Stomach (tissue), 9 donors: Measurements from ENCODE around the gene EVL. TPM values are rescaled to one million over a fixed set of nuclear protein-coding genes. Genes with fewer than 3 reads are reported as not detected.

Source experiments
- DNase-seq, 2 donors: peaks; one replicate each; pipeline versions ENCODE4 v3.0.0 to v3.0.0-alpha.2; 2013 to 2019
- H3K27ac ChIP-seq, 5 donors: fragments of 200-600 bp in 4 of 5; sonication (generic) in 4 of 5; one replicate each; pipeline ENCODE4 v1.5.1; 2013 to 2019; ENCODE audit warnings: mild to moderate bottlenecking in 1 of 5, moderate library complexity in 1 of 5
- H3K27me3 ChIP-seq, 3 donors: fragments of 200-600 bp; sonication (generic); one replicate each; pipeline ENCODE4 v1.5.1; 2017 to 2019; ENCODE audit warnings: mixed run types in 1 of 3
- H3K36me3 ChIP-seq, 4 donors: fragments of 200-600 bp; sonication (generic); 1 replicate in 3 of 4; 2 replicates in 1 of 4; pipeline ENCODE4 v1.5.1; 2016 to 2019
- H3K4me1 ChIP-seq, 4 donors: fragments of 200-600 bp; sonication (generic); one replicate each; pipeline ENCODE4 v1.5.1; 2016 to 2019
- H3K4me3 ChIP-seq, 4 donors: fragments of 200-600 bp; sonication (generic) in 3 of 4; one replicate each; pipeline ENCODE4 v1.5.1; 2016 to 2019; ENCODE audit warnings: mild to moderate bottlenecking in 1 of 4
- H3K9me3 ChIP-seq, 4 donors: fragments of 200-600 bp; sonication (generic); one replicate each; pipeline ENCODE4 v1.5.1; 2016 to 2019
- EP300 ChIP-seq: sonication (generic); formaldehyde crosslinking; IDR thresholded peaks from one replicate; pipeline ENCODE4 v1.6.1; 2017; ENCODE audit warnings: antibody characterized with exemption
- POLR2A ChIP-seq, 4 donors: fragments of 450-650 bp; IDR thresholded peaks; one replicate each; pipeline ENCODE4 v1.6.1; 2016; ENCODE audit warnings: antibody characterized with exemption in 4 of 4, control low read depth in 2 of 4, mild to moderate bottlenecking in 1 of 4, moderate library complexity in 1 of 4
- POLR2AphosphoS5 ChIP-seq, 3 donors: sonication (generic); formaldehyde crosslinking; IDR thresholded peaks; one replicate each; pipeline ENCODE4 v1.6.1; 2016; ENCODE audit warnings: antibody characterized with exemption in 3 of 3
- WGBS, 5 donors: extraction: QIAGEN DNeasy Blood & Tissue Kit in 3 of 5; methylation state at CpG; one replicate each; pipeline versions ENCODE4 v1.1.5 to v1.1.7; 2013 to 2018; 5-methylcytosine and 5-hydroxymethylcytosine counted together
- intact Hi-C: fragments of 100-400 bp; cut with DNase I; formaldehyde crosslinking; loops from one replicate; pipeline ENCODE4 v1.15.1; 2023; ENCODE audit warnings: low total_unique reads
- polyA plus RNA-seq, 3 donors: library from polyadenylated mRNA; stranded (reverse); fragments of 200-250 nt; gene quantifications; one replicate each; pipeline ENCODE4 v1.2.3, GENCODE V29; 2013
- total RNA-seq, 5 donors: library from RNA; depleted of rRNA; stranded (reverse); fragments of >200 nt; gene quantifications; one replicate each; pipeline versions ENCODE4 v1.1.0 to v1.2.3, GENCODE V29; 2014 to 2016
- TF ChIP-seq, protein P1 (sequence below), 7 experiments: fragments of 450-650 bp in 4 of 7; fragments of 200-600 bp in 3 of 7; sonication (generic) in 3 of 7; IDR thresholded peaks; one replicate each; pipeline ENCODE4 v1.5.1; 2016 to 2019; ENCODE audit warnings: antibody characterized with exemption in 7 of 7, control low read depth in 2 of 7, mild to moderate bottlenecking in 1 of 7
- donor health status: healthy with polysubstance abuse.
- donor health status: Bipolar disorder and iron deficiency.
- donor health status: healthy.

The EVL gene
- total and polyA plus RNA-seq, 8 donors, result 23.3 to 111 (median 39.7) TPM

DNA sequence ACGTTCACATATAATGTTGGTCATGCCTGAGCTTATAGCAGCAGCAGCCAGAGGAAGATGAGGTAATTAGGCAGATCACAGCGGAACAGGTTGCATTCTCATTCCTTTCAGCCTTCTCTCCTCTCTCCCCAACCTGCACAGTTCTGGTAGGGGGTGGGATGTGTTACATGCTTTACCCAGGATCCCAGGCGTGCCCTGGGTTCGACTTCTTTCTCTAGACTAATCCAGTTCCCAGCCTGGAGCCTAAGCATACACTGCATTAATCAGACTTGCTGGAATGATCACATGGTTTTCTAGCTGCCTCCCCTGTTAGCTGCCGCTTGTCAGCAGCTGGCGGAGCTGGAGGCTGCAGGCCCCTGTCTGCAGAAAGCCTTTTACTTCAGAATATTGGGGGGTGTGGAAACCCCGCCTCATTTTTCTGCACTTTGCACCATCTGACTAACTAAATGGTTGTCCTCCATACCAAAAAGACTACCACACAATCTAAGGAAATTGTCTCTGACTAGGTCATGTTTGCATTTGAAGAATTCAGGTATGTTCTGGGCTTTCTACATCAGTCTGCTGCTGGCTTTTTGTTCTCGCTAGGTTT, 46.0 kb upstream of the EVL start:
- peak overlapping the region in 1 of 4 donors; percentile 9 for H3K4me3 ChIP-seq
- no peak for TF ChIP-seq POLR2A (IDR thresholded peaks at IDR 0.05)
- TF ChIP-seq, protein P1, sequence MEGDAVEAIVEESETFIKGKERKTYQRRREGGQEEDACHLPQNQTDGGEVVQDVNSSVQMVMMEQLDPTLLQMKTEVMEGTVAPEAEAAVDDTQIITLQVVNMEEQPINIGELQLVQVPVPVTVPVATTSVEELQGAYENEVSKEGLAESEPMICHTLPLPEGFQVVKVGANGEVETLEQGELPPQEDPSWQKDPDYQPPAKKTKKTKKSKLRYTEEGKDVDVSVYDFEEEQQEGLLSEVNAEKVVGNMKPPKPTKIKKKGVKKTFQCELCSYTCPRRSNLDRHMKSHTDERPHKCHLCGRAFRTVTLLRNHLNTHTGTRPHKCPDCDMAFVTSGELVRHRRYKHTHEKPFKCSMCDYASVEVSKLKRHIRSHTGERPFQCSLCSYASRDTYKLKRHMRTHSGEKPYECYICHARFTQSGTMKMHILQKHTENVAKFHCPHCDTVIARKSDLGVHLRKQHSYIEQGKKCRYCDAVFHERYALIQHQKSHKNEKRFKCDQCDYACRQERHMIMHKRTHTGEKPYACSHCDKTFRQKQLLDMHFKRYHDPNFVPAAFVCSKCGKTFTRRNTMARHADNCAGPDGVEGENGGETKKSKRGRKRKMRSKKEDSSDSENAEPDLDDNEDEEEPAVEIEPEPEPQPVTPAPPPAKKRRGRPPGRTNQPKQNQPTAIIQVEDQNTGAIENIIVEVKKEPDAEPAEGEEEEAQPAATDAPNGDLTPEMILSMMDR (IDR thresholded peaks at IDR 0.05), result no peak
- TF ChIP-seq EP300, result no peak
- TF ChIP-seq POLR2AphosphoS5 (IDR thresholded peaks at IDR 0.05), result no peak
- peak in 1 of 2 donors; percentile 81 for DNase-seq

DNA sequence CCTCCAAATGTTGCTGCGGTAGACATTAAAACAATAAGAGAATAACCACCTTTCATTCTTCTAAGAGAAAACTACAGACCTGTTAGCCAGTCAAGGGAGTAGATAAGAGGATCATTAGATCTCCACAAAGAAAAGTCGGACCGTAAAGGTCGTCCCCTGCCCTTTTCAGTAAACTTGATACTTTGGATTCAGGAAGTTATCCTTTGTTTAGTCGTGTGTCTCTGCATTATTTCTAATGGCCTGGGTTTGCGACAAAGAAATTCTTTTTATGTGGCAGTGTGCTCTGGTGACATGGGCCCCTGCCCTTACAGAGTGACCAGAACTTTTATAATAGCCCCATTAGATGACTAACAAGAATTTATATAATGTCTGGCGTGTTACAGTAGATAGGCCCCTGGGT, 44.6 kb upstream of the EVL start:
- Histone ChIP-seq H3K27me3 (no peaks in the 10 kb centered on the region), H3K27ac (peak overlapping the region in 3 of 5 donors; percentile 1 to 45 (median 36)), H3K4me1 (peaks cover 20 to 62% (median 39%) of the 10 kb centered on the region in 4 donors), H3K4me3 (no peak overlapping the region), H3K36me3 (no peaks in the 10 kb centered on the region), H3K9me3 (no peaks in the 10 kb centered on the region)
- 37 to 56% (median 45%) methylated on average over 7 of the region's 7 CpGs for WGBS, 5 donors
- intact Hi-C loops, result no loop called here
- TF ChIP-seq POLR2A (IDR thresholded peaks at IDR 0.05), result no peak
- TF ChIP-seq, protein P1 (IDR thresholded peaks at IDR 0.05), result no peak
- TF ChIP-seq EP300, result no peak
- TF ChIP-seq POLR2AphosphoS5 (IDR thresholded peaks at IDR 0.05), result no peak
- DNase-seq, result no peak

More for the DNA sequence above, 46.0 kb upstream of the EVL start:
- Histone ChIP-seq H3K27me3 (no peaks in the 10 kb centered on the region), H3K27ac (peak overlapping the region in 4 of 5 donors; percentile 1 to 45 (median 38)), H3K36me3 (no peaks in the 10 kb centered on the region), H3K4me1 (peaks cover 15 to 48% (median 30%) of the 10 kb centered on the region in 4 donors), H3K9me3 (no peaks in the 10 kb centered on the region)
- intact Hi-C loops, result no loop called here
- 42 to 59% (median 54%) methylated on average over 8 of the region's 8 CpGs for WGBS, 5 donors

DNA sequence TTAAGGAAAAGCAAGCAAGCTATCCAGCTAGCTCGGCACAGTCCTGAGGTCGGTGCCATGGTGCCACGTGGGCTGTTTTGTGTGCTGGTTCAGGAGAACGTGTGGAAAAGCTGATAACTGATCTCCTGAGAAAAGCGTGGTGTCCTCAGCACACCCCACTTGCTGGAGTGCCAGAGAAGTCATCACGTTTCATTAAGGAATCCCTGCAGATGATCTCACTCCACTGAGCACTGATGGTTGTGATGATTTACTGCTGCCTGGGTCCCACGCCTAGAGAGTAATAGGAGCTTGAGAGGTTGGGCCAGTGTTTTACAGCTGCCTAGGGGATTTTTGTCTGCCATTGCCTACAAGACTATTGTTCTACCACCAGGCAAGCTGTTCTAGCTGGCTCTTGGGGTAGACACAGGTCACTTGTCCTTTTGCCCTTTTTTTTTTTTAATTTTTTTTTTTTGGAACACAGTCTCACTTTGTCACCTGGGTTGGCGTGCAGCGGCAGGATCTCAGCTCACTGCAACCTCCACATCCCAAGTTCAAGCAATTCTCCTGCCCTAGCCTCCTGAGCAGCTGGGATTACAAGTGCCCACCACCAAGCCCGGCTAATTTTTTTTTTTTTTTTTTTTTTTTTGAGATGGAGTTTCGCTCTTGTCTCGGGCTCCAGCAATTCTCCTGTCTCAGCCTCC, 42.3 kb upstream of the EVL start:
- peak overlapping the region in 2 of 5 donors; percentile 17 to 58 for H3K27ac ChIP-seq
- H3K27me3 ChIP-seq, result no peaks in the 10 kb centered on the region
- no peak overlapping the region for H3K4me3 ChIP-seq
- WGBS, 5 donors, result 83 to 86% (median 84%) methylated on average over 9 to 12 of the region's 12 CpGs
- H3K4me1 ChIP-seq, result peaks cover 20 to 64% (median 41%) of the 10 kb centered on the region in 4 donors
- no peaks in the 10 kb centered on the region for H3K36me3 ChIP-seq
- intact Hi-C loops, result no loop called here
- peak in 1 of 2 donors; percentile 48 for DNase-seq
- TF ChIP-seq POLR2AphosphoS5 (IDR thresholded peaks at IDR 0.05) (peak in 1 of 3 donors; percentile 50), POLR2A (IDR thresholded peaks at IDR 0.05) (no peak)
- H3K9me3 ChIP-seq, result no peaks in the 10 kb centered on the region

DNA sequence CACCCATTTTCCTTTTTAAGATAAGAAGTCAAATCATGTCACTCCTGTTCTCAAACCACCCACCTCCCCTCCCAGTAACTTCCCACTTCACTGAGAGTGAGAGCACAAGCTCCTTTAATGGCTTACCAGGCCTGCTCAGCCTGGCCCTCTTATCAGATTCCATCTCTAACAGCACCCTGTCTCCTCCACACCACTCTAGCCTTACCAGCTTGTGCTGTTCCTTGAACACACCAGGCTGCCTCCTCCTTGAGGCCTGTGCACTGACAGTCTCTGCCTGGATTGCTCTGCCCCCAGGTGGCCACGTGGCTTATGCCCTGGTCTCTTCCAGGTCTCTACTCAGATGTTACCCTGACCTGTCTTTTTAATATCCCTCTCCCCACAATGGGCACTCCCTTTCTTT, 40.1 kb upstream of the EVL start:
- TF ChIP-seq, protein P1 (IDR thresholded peaks at IDR 0.05), result peak in 3 of 7 experiments; percentile 12 to 29 (median 24)
- no peak for TF ChIP-seq EP300
- H3K36me3 ChIP-seq, result no peaks in the 10 kb centered on the region
- H3K27ac ChIP-seq, result peak overlapping the region in 2 of 5 donors; percentile 43 to 58
- peak; percentile 40 to 52 for DNase-seq
- H3K4me1 ChIP-seq, result peaks cover 24 to 68% (median 40%) of the 10 kb centered on the region in 4 donors
- no peak overlapping the region for H3K4me3 ChIP-seq
- WGBS, 5 donors, result 0 to 36% (median 21%) methylated on average over 1 of the region's 1 CpG
- intact Hi-C loops, result no loop called here
- H3K27me3 ChIP-seq, result no peaks in the 10 kb centered on the region
- no peaks in the 10 kb centered on the region for H3K9me3 ChIP-seq
